Gastrocnemius medialis (tissue), 4 donors: ENCODE measurements around the gene STRN. TPM values are rescaled to one million over a fixed set of nuclear protein-coding genes. Genes with fewer than 3 reads are reported as not detected.

Source experiments
- ATAC-seq, 2 donors: fragments of 150-250 bp; one replicate each; pipeline ENCODE4 v1.9.1; 2016
- DNase-seq, 2 donors: peaks; one replicate each; pipeline ENCODE4 v3.0.0-alpha.2; 2019
- H3K27ac ChIP-seq, 4 donors: fragments of 200-600 bp; sonication (generic); 1 replicate in 1 of 4; 2 replicates in 3 of 4; pipeline ENCODE4 v1.5.1; 2016 to 2018; ENCODE audit warnings: mild to moderate bottlenecking in 2 of 4, moderate library complexity in 1 of 4
- H3K27me3 ChIP-seq, 3 donors: fragments of 200-600 bp; sonication (generic) in 2 of 3; 1 replicate in 1 of 3; 2 replicates in 2 of 3; pipeline versions ENCODE4 v1.5.1 to v1.6.0; 2016 to 2019; ENCODE audit warnings: mild to moderate bottlenecking in 1 of 3, moderate library complexity in 1 of 3
- H3K36me3 ChIP-seq, 2 donors: fragments of 200-600 bp; sonication (generic) in 1 of 2; one replicate each; pipeline ENCODE4 v1.5.1; 2017 to 2018
- H3K4me1 ChIP-seq, 2 donors: fragments of 200-600 bp; sonication (generic) in 1 of 2; one replicate each; pipeline ENCODE4 v1.5.1; 2016 to 2017; ENCODE audit warnings: mild to moderate bottlenecking in 2 of 2
- H3K4me3 ChIP-seq, 4 donors: fragments of 200-600 bp; sonication (generic) in 3 of 4; 1 replicate in 1 of 4; 2 replicates in 3 of 4; pipeline ENCODE4 v1.5.1; 2016 to 2019; ENCODE audit warnings: mild to moderate bottlenecking in 2 of 4
- H3K9me3 ChIP-seq, 3 donors: fragments of 200-600 bp; sonication (generic) in 2 of 3; 1 replicate in 1 of 3; 2 replicates in 2 of 3; pipeline ENCODE4 v1.5.1; 2016 to 2019
- POLR2A ChIP-seq, 2 donors: fragments of 450-650 bp; IDR thresholded peaks; one replicate each; pipeline ENCODE4 v1.6.1; 2017; ENCODE audit warnings: antibody characterized with exemption in 2 of 2, mild to moderate bottlenecking in 2 of 2, moderate library complexity in 2 of 2
- in situ Hi-C, 4 donors: fragments of 200-750 bp; cut with MboI; loops; one replicate each; pipeline versions ENCODE4 v1.15.0 to v1.8.0; 2017; ENCODE audit warnings: low sequenced_read_pairs in 4 of 4
- intact Hi-C: fragments of 100-400 bp; cut with DNase I; formaldehyde crosslinking; loops from one replicate; pipeline ENCODE4 v1.15.1; 2023; ENCODE audit warnings: low total_unique reads
- total RNA-seq, 4 donors: library from RNA; depleted of rRNA; stranded (reverse); fragments of >200 nt; gene quantifications; one replicate each; pipeline versions ENCODE4 v1.1.0 to v1.2.3, GENCODE V29; 2016
- TF ChIP-seq, protein P1 (sequence below), 5 experiments: fragments of 450-650 bp in 3 of 5; fragments of 200-600 bp in 2 of 5; sonication (generic) in 2 of 5; IDR thresholded peaks in 4 of 5; conservative IDR thresholded peaks in 1 of 5; 1 replicate in 4 of 5; 2 replicates in 1 of 5; pipeline ENCODE4 v1.5.1; 2016 to 2019; ENCODE audit warnings: antibody characterized with exemption in 5 of 5, mild to moderate bottlenecking in 3 of 5, moderate library complexity in 3 of 5

STRN gene
- total RNA-seq, 4 donors from 2014 or later: 21.3 to 52.0 (median 38.5) TPM

DNA sequence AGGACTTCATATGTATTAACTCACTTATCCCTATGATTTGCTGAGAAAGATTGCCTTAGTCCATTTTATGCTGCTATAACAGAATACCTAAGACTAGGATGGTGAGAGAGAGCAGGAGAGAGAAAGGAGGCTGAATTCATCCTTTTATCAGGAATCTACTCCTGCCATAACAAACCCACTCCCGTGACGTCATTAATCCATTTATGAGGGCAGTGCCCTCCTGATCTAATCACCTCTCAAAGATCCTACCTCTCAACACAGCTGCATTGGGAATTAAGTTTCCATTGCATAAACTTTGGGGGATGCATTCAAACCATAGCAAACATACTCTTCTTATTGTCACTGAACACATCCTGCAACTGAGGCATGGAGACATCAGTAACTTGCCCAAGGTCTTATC lies 147.8 kb downstream of the STRN start:
- in situ Hi-C loops (no loop called here), intact Hi-C loops (no loop called here)
- Histone ChIP-seq H3K36me3 (no peaks in the 10 kb centered on the region), H3K9me3 (no peaks in the 10 kb centered on the region), H3K4me3 (no peak overlapping the region), H3K27ac (no peak overlapping the region), H3K27me3 (no peaks in the 10 kb centered on the region), H3K4me1 (no peaks in the 10 kb centered on the region)
- TF ChIP-seq, protein P1, sequence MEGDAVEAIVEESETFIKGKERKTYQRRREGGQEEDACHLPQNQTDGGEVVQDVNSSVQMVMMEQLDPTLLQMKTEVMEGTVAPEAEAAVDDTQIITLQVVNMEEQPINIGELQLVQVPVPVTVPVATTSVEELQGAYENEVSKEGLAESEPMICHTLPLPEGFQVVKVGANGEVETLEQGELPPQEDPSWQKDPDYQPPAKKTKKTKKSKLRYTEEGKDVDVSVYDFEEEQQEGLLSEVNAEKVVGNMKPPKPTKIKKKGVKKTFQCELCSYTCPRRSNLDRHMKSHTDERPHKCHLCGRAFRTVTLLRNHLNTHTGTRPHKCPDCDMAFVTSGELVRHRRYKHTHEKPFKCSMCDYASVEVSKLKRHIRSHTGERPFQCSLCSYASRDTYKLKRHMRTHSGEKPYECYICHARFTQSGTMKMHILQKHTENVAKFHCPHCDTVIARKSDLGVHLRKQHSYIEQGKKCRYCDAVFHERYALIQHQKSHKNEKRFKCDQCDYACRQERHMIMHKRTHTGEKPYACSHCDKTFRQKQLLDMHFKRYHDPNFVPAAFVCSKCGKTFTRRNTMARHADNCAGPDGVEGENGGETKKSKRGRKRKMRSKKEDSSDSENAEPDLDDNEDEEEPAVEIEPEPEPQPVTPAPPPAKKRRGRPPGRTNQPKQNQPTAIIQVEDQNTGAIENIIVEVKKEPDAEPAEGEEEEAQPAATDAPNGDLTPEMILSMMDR (IDR thresholded peaks at IDR 0.05 in 4 of 5, conservative IDR thresholded peaks at IDR 0.05 in 1 of 5): no peak
- no peak for TF ChIP-seq POLR2A (IDR thresholded peaks at IDR 0.05)
- ATAC-seq (no peak), DNase-seq (no peak)

DNA sequence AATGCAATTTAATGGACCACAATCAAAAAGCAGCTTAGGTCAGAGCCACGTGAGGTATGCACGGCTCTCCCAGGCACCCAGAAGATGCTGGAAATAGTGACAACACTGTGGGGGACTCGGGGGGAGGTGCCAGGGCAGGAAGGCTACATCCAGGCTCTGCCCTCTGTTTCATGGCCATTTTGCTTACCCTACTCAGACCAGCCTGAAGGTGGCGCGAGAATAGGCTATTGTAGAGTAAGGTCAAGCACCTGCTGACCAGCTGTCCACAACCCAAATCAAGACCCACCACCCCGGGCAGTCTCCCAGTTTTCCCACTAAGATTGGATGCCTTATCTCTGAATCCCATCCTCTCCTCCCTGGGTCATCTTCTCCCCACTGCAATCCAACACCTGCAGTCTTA lies 154.1 kb downstream of the STRN start:
- intact Hi-C loops (no loop called here), in situ Hi-C loops (no loop called here)

DNA sequence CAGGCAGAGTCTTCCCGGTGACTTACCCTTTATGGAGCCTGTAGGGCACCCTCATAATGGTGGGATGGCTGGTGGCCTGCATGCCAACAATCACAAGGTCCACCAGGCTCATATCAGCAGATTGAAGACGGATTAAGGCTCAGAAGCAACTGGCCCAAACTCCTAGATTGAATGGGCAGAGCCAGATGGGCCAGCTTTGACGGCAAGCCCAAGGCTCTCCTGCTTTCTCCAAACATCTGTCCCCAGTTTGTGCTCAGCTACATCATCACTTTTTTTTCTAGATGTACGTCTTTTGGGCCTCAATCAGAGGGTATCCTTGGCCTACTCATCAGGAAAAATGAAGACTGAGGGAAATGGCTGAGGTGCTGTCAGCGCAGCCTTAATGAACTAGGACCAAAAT lies 155.3 kb downstream of the STRN start:
- intact Hi-C loops: no loop called here
- DNase-seq (no peak), ATAC-seq (no peak)
- TF ChIP-seq, protein P1 (IDR thresholded peaks at IDR 0.05 in 4 of 5, conservative IDR thresholded peaks at IDR 0.05 in 1 of 5): no peak
- TF ChIP-seq POLR2A (IDR thresholded peaks at IDR 0.05): no peak
- no peak overlapping the region for H3K27ac ChIP-seq
- no peak overlapping the region for H3K4me3 ChIP-seq
- H3K4me1 ChIP-seq: no peaks in the 10 kb centered on the region
- H3K9me3 ChIP-seq: no peaks in the 10 kb centered on the region
- in situ Hi-C loops: no loop called here
- H3K27me3 ChIP-seq: no peaks in the 10 kb centered on the region
- H3K36me3 ChIP-seq: no peaks in the 10 kb centered on the region

More for the DNA sequence above, 154.1 kb downstream of the STRN start:
- TF ChIP-seq, protein P1 (IDR thresholded peaks at IDR 0.05 in 4 of 5, conservative IDR thresholded peaks at IDR 0.05 in 1 of 5): no peak
- TF ChIP-seq POLR2A (IDR thresholded peaks at IDR 0.05): no peak
- no peak overlapping the region for H3K4me3 ChIP-seq
- no peaks in the 10 kb centered on the region for H3K4me1 ChIP-seq
- ATAC-seq (no peak), DNase-seq (no peak)
- H3K9me3 ChIP-seq: no peaks in the 10 kb centered on the region
- no peak overlapping the region for H3K27ac ChIP-seq
- H3K36me3 ChIP-seq: no peaks in the 10 kb centered on the region
- no peaks in the 10 kb centered on the region for H3K27me3 ChIP-seq

DNA sequence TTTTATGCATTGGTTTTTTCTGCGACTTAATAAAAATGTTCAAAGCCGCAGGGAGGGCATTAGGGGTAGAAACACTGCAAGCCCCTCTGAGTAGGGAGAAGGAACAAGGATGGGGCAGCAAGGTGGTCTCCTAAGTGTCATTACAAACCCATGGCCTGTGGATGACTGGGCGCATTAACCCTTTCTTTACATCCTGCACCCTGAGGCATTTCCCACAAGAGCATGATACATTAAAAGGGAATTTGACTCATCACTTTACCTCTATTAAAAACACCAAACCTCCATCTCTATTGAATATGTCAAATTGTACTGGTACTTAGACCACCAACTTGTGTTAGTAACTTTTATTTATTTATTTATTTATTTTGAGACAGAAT lies 157.3 kb downstream of the STRN start:
- Histone ChIP-seq H3K36me3 (no peaks in the 10 kb centered on the region), H3K27me3 (no peaks in the 10 kb centered on the region), H3K27ac (no peak overlapping the region), H3K9me3 (no peaks in the 10 kb centered on the region), H3K4me1 (no peaks in the 10 kb centered on the region), H3K4me3 (no peak overlapping the region)
- ATAC-seq (no peak), DNase-seq (no peak)
- in situ Hi-C loops (no loop called here), intact Hi-C loops (no loop called here)
- no peak for TF ChIP-seq POLR2A (IDR thresholded peaks at IDR 0.05)
- TF ChIP-seq, protein P1 (IDR thresholded peaks at IDR 0.05 in 4 of 5, conservative IDR thresholded peaks at IDR 0.05 in 1 of 5): no peak

DNA sequence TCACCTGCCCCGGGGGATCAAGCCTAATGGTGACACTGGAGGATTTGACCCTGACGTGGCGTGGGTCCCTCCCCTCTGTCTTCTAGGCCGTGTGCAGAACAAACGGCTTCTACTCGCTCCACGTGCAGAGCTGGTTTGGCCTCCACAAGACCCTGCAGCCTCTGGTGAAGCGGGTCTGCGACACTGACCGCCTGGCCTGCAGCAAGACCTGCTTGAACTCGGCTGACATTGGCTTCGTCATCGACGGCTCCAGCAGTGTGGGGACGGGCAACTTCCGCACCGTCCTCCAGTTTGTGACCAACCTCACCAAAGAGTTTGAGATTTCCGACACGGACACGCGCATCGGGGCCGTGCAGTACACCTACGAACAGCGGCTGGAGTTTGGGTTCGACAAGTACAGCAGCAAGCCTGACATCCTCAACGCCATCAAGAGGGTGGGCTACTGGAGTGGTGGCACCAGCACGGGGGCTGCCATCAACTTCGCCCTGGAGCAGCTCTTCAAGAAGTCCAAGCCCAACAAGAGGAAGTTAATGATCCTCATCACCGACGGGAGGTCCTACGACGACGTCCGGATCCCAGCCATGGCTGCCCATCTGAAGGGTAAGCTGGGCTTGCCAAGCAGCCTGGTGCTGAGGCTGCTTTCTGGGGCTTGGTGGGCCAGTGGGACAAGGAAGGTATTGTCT lies 157.8 kb downstream of the STRN start:
- in situ Hi-C loops: no loop called here
- no peak for ATAC-seq

More for the DNA sequence above, 157.8 kb downstream of the STRN start:
- intact Hi-C loops: no loop called here
- H3K9me3 ChIP-seq: no peaks in the 10 kb centered on the region
- no peak for TF ChIP-seq POLR2A (IDR thresholded peaks at IDR 0.05)
- TF ChIP-seq, protein P1 (IDR thresholded peaks at IDR 0.05 in 4 of 5, conservative IDR thresholded peaks at IDR 0.05 in 1 of 5): no peak
- H3K27ac ChIP-seq: no peak overlapping the region
- H3K4me1 ChIP-seq: no peaks in the 10 kb centered on the region
- DNase-seq: no peak
- H3K27me3 ChIP-seq: no peaks in the 10 kb centered on the region
- H3K36me3 ChIP-seq: no peaks in the 10 kb centered on the region
- H3K4me3 ChIP-seq: no peak overlapping the region
